IMR-90 (cell line): ENCODE data around the gene DESI2. TPM values are rescaled to one million over a fixed set of nuclear protein-coding genes. Genes with fewer than 3 reads are reported as not detected.

Experiments
- ATAC-seq: fragments of 200-7000 bp; cut with Tn5 transposase; 2 replicates; pipeline ENCODE4 v1.9.1; 2020; ENCODE audit warnings: low read depth, mild to moderate bottlenecking, moderate library complexity
- BruUV-seq: library from RNA; stranded (reverse); fragments of 400-500 nt; replicated peaks from 2 replicates; lab custom pipeline; 2021; lab: Mats Ljungman, UMichigan
- CTCF ChIA-PET: fragments of 300-600 bp; formaldehyde crosslinking; extraction: SDS; loops from one replicate; lab custom pipeline; 2021; ENCODE audit warnings: antibody characterized with exemption; lab: Yijun Ruan, JAX
- POLR2A ChIA-PET: fragments of 300-600 bp; sonication (Branson Sonifier 250); formaldehyde crosslinking; loops from one replicate; lab custom pipeline; 2022; ENCODE audit warnings: antibody characterized with exemption; ENCODE audit not compliant: unreplicated experiment; lab: Charles Lee
- DNase-seq: peaks from one replicate; pipeline ENCODE4 v3.0.0; 2013
- H2AFZ ChIP-seq: replicated peaks from 2 replicates; pipeline ENCODE3; 2013; ENCODE audit warnings: low read length, mild to moderate bottlenecking; ENCODE audit not compliant: poor library complexity
- H2AK5ac ChIP-seq: 2 replicates; pipeline ENCODE4 v1.6.1; 2013; ENCODE audit warnings: low read depth, low read length, inconsistent platforms
- H2AK9ac ChIP-seq: replicated peaks from 2 replicates; pipeline ENCODE3; 2013; ENCODE audit warnings: mild to moderate bottlenecking, low read depth, low read length, moderate library complexity; ENCODE audit not compliant: poor library complexity
- H2BK120ac ChIP-seq: 2 replicates; pipeline ENCODE4 v1.6.1; 2013; ENCODE audit warnings: low read depth, low read length, inconsistent platforms
- H2BK15ac ChIP-seq: 3 replicates; pipeline ENCODE4 v1.6.1; 2013; ENCODE audit warnings: low read depth, low read length, inconsistent platforms
- H2BK20ac ChIP-seq: 2 replicates; pipeline ENCODE4 v1.6.1; 2013; ENCODE audit warnings: low read depth, mild to moderate bottlenecking, inconsistent platforms, low read length, moderate library complexity
- H2BK5ac ChIP-seq: 2 replicates; pipeline ENCODE4 v1.6.1; 2013; ENCODE audit warnings: mild to moderate bottlenecking, low read depth, low read length, inconsistent platforms; ENCODE audit not compliant: poor library complexity, severe bottlenecking
- H3K14ac ChIP-seq: replicated peaks from 2 replicates; pipeline ENCODE4 v1.6.1; 2013; ENCODE audit warnings: low read depth, low read length, inconsistent platforms
- H3K18ac ChIP-seq: 2 replicates; pipeline ENCODE4 v1.6.1; 2013; ENCODE audit warnings: low read depth, low read length, control low read depth
- H3K23ac ChIP-seq: 2 replicates; pipeline ENCODE4 v1.6.1; 2013; ENCODE audit warnings: low read depth, low read length, inconsistent platforms
- H3K27ac ChIP-seq: 2 replicates; pipeline ENCODE4 v1.5.1; 2013; ENCODE audit warnings: mild to moderate bottlenecking, control low read depth, low read length; ENCODE audit not compliant: insufficient read depth
- H3K27me3 ChIP-seq: 2 replicates; pipeline ENCODE4 v1.6.1; 2013; ENCODE audit warnings: low read length; ENCODE audit not compliant: control insufficient read depth, insufficient read depth
- H3K36me3 ChIP-seq: 2 replicates; pipeline ENCODE4 v1.6.1; 2013; ENCODE audit warnings: low read length, mixed read lengths; ENCODE audit not compliant: control insufficient read depth, insufficient read depth
- H3K4ac ChIP-seq: 2 replicates; pipeline ENCODE4 v1.6.1; 2013; ENCODE audit warnings: low read depth, low read length, inconsistent platforms
- H3K4me1 ChIP-seq: 2 replicates; pipeline ENCODE4 v1.6.1; 2013; ENCODE audit warnings: low read length, mixed read lengths; ENCODE audit not compliant: control insufficient read depth, insufficient read depth
- H3K4me2 ChIP-seq: 2 replicates; pipeline ENCODE4 v1.6.1; 2013; ENCODE audit warnings: low read depth, mild to moderate bottlenecking, control low read depth, low read length, moderate library complexity
- H3K4me3 ChIP-seq: 2 replicates; pipeline ENCODE4 v1.5.1; 2013; ENCODE audit warnings: low read depth, mild to moderate bottlenecking, control low read depth, low read length, moderate library complexity; ENCODE audit not compliant: insufficient read depth
- H3K56ac ChIP-seq: 2 replicates; pipeline ENCODE4 v1.6.1; 2013; ENCODE audit warnings: low read length, inconsistent platforms; ENCODE audit not compliant: insufficient read depth; ENCODE audit errors: extremely low read depth
- H3K79me1 ChIP-seq, 2 experiments: 2 replicates each; pipeline ENCODE4 v1.6.1; 2013; ENCODE audit warnings: low read length in 2 of 2, inconsistent platforms in 1 of 2, low read depth in 1 of 2
- H3K9ac ChIP-seq: 2 replicates; pipeline ENCODE4 v1.6.1; 2013; ENCODE audit warnings: low read depth, low read length, control low read depth
- H3K9me1 ChIP-seq: 2 replicates; pipeline ENCODE4 v1.6.1; 2013; ENCODE audit warnings: low read length, inconsistent platforms; ENCODE audit not compliant: insufficient read depth
- H3K9me3 ChIP-seq: 2 replicates; pipeline ENCODE4 v1.6.1; 2013; ENCODE audit warnings: low read length; ENCODE audit not compliant: control insufficient read depth, insufficient read depth
- H4K20me1 ChIP-seq: 2 replicates; pipeline ENCODE4 v1.6.1; 2013; ENCODE audit warnings: low read length, inconsistent platforms; ENCODE audit not compliant: insufficient read depth
- H4K5ac ChIP-seq: 2 replicates; pipeline ENCODE4 v1.6.1; 2013; ENCODE audit warnings: mild to moderate bottlenecking, low read depth, low read length, control low read depth
- H4K8ac ChIP-seq, 2 experiments: 2 replicates each; pipeline ENCODE4 v1.6.1; 2013; ENCODE audit warnings: low read depth in 2 of 2, low read length in 2 of 2, control low read depth in 1 of 2, inconsistent platforms in 1 of 2
- H4K91ac ChIP-seq: 2 replicates; pipeline ENCODE4 v1.6.1; 2013; ENCODE audit warnings: low read depth, low read length, inconsistent platforms; ENCODE audit not compliant: insufficient read depth
- RCOR1 ChIP-seq: IDR thresholded peaks from 2 replicates; pipeline ENCODE4 v1.6.1; 2012; ENCODE audit warnings: mild to moderate bottlenecking, low read length, improper control_type of control experiment; ENCODE audit not compliant: insufficient replicate concordance
- WGBS, 2 experiments: methylation state at CpG; one replicate each; pipeline versions ENCODE4 v1.1.5 to v1.1.7; 2013; ENCODE audit warnings: missing lambda C conversion rate in 2 of 2; ENCODE audit not compliant: insufficient read length in 1 of 2; ENCODE audit errors: extremely low coverage in 2 of 2; 5-methylcytosine and 5-hydroxymethylcytosine counted together
- dilution Hi-C: fragments of 300-500 bp; cut with HindIII; formaldehyde crosslinking; loops from one replicate; pipeline ENCODE4 v1.14.3; 2018; ENCODE audit warnings: low sequenced_read_pairs; ENCODE audit not compliant: unreplicated experiment
- in situ Hi-C: fragments of 300-500 bp; cut with MboI; formaldehyde crosslinking; loops from 3 replicates; pipeline ENCODE4 v1.14.3; 2019; ENCODE audit warnings: low sequenced_read_pairs, inconsistent platforms, mixed read lengths
- intact Hi-C: fragments of 100-400 bp; cut with micrococcal nuclease; formaldehyde crosslinking; loops from 2 replicates; pipeline ENCODE4 v1.10.0; 2022
- polyA plus RNA-seq, 3 experiments: library from polyadenylated mRNA; depleted of rRNA; stranded (reverse); fragments of >200 nt; gene quantifications; 2 replicates each; pipeline ENCODE4 v1.2.3, GENCODE V29; 2012; ENCODE audit warnings: low replicate concordance in 1 of 3
- total RNA-seq: library from RNA; depleted of rRNA; stranded (reverse); fragments of >200 nt; gene quantifications from 2 replicates; pipeline ENCODE4 v1.2.3, GENCODE V29; 2012

The DESI2 gene
- total and polyA plus RNA-seq, 2 of the 4 experiments (the other 2 are of a cell fraction), result 19.0 to 43.6 TPM

- Histone ChIP-seq H2AK5ac (no peak overlapping the region), H2BK5ac (no peak overlapping the region), H4K5ac (no peak overlapping the region), H2BK15ac (no peak overlapping the region), H3K18ac (no peak overlapping the region), H4K20me1 (no peaks in the 10 kb centered on the region), H3K27ac (no peak overlapping the region), H3K4ac (no peak overlapping the region), H3K23ac (no peak overlapping the region), H3K9me3 (no peaks in the 10 kb centered on the region), H3K4me1 (no peaks in the 10 kb centered on the region), H4K91ac (no peak overlapping the region), H2AK9ac (no peak overlapping the region), H3K36me3 (peaks cover 7% of the 10 kb centered on the region), H3K9ac (no peak overlapping the region), H3K79me1 (no peaks in the 10 kb centered on the region), H3K27me3 (no peaks in the 10 kb centered on the region), H4K8ac (no peak overlapping the region), H3K9me1 (peaks cover 3% of the 10 kb centered on the region; the same call in 1 of the 2 replicates), H3K4me2 (no peak overlapping the region), H3K14ac (no peak overlapping the region), H2BK120ac (no peak overlapping the region), H2AFZ (no peak overlapping the region), H2BK20ac (no peak overlapping the region), H3K56ac (no peak overlapping the region), H3K4me3 (no peak overlapping the region)
- in situ Hi-C loops (no loop called here), intact Hi-C loops (no loop called here), dilution Hi-C loops (no loop called here)
- no TSS peak for BruUV-seq
- TF ChIP-seq RCOR1, result no peak
- WGBS, 2 experiments, result no CpG with 5 or more reads among the region's 2 CpGs
- ChIA-PET POLR2A (no interaction called here), CTCF (no interaction called here)
- DNase-seq (no peak), ATAC-seq (no peak)
Observed at GRCh38 chr1:244709476-244710368, 56.8 kb downstream of the DESI2 start.
